Lung (tissue), 12 donors: ENCODE results near the gene PTPRC. TPM values are rescaled to one million over a fixed set of nuclear protein-coding genes. Genes with fewer than 3 reads are reported as not detected.

Source experiments
- ATAC-seq: fragments of 200-7000 bp; cut with Tn5 transposase; one replicate; pipeline ENCODE4 v1.9.1; 2020; ENCODE audit warnings: moderate number of reproducible peaks; ENCODE audit not compliant: insufficient read depth, low FRiP score
- DNase-seq, 3 donors: peaks; one replicate each; pipeline ENCODE4 v3.0.0-alpha.2; 2013 to 2017
- H3K27ac ChIP-seq, 2 donors: one replicate each; pipeline ENCODE4 v1.5.1; 2013; ENCODE audit warnings: mild to moderate bottlenecking in 2 of 2, moderate library complexity in 2 of 2, control low read depth in 1 of 2, inconsistent platforms in 1 of 2, low read depth in 1 of 2, low read length in 1 of 2
- H3K27me3 ChIP-seq, 3 donors: one replicate each; pipeline ENCODE4 v1.5.1; 2013; ENCODE audit warnings: low read length in 2 of 3; ENCODE audit not compliant: control insufficient read depth in 3 of 3, insufficient read depth in 3 of 3
- H3K36me3 ChIP-seq, 4 donors: one replicate each; pipeline ENCODE4 v1.5.1; 2013; ENCODE audit warnings: low read length in 4 of 4, mild to moderate bottlenecking in 1 of 4, moderate library complexity in 1 of 4; ENCODE audit not compliant: control insufficient read depth in 4 of 4, insufficient read depth in 4 of 4
- H3K4me1 ChIP-seq, 5 donors: one replicate each; pipeline ENCODE4 v1.5.1; 2013; ENCODE audit warnings: low read length in 5 of 5, mild to moderate bottlenecking in 2 of 5, moderate library complexity in 1 of 5; ENCODE audit not compliant: control insufficient read depth in 5 of 5, insufficient read depth in 5 of 5
- H3K4me3 ChIP-seq: one replicate; pipeline ENCODE4 v1.5.1; 2013; ENCODE audit warnings: mild to moderate bottlenecking, control low read depth, moderate library complexity
- H3K9ac ChIP-seq, 2 donors: one replicate each; pipeline ENCODE4 v1.5.1; 2013; ENCODE audit warnings: low read length in 2 of 2, control low read depth in 1 of 2; ENCODE audit not compliant: insufficient read depth in 1 of 2
- H3K9me3 ChIP-seq, 4 donors: one replicate each; pipeline ENCODE4 v1.5.1; 2013; ENCODE audit warnings: low read length in 3 of 4, mild to moderate bottlenecking in 1 of 4, moderate library complexity in 1 of 4; ENCODE audit not compliant: control insufficient read depth in 4 of 4, insufficient read depth in 3 of 4
- CTCF ChIP-seq: IDR thresholded peaks from 2 replicates; pipeline ENCODE4 v1.5.1; 2012; ENCODE audit warnings: mild to moderate bottlenecking; ENCODE audit errors: control extremely low read depth, extremely low read depth
- WGBS, 2 donors: extraction: QIAGEN DNeasy Blood & Tissue Kit; methylation state at CpG; one replicate each; pipeline ENCODE4 v1.1.7; 2013; 5-methylcytosine and 5-hydroxymethylcytosine counted together
- polyA plus RNA-seq, 2 donors: library from polyadenylated mRNA; stranded (reverse); fragments of 200-250 nt; gene quantifications; one replicate each; pipeline ENCODE4 v1.2.1, GENCODE V29; 2013
- total RNA-seq, 2 donors: library from RNA; depleted of rRNA in 1 of 2; stranded (reverse); fragments of >200 nt in 1 of 2; gene quantifications; one replicate each; pipeline ENCODE4 v1.2.1, GENCODE V29; 2014 to 2021
- donor health status: control.
- donor health status: control.
- donor health status: Bipolar disorder and iron deficiency.
- donor health status: healthy.
- donor health status: DM: yes; HTN: yes; CAD: no.

The PTPRC gene
- total and polyA plus RNA-seq, 4 donors, result 8.2 to 142 (median 86.1) TPM

- no peak for TF ChIP-seq CTCF
- peaks cover 0 to 1% (median 0%) of the 10 kb centered on the region in 5 donors for H3K4me1 ChIP-seq
- no peak overlapping the region for H3K9ac ChIP-seq
- ATAC-seq (no peak), DNase-seq (no peak)
- H3K9me3 ChIP-seq, result no peaks in the 10 kb centered on the region
- H3K27ac ChIP-seq, result no peak overlapping the region
- H3K27me3 ChIP-seq, result no peaks in the 10 kb centered on the region
- no peaks in the 10 kb centered on the region for H3K36me3 ChIP-seq
- H3K4me3 ChIP-seq, result no peak overlapping the region
Observed at GRCh38 chr1:198648592-198648991, 9.8 kb downstream of the PTPRC start.

GRCh38 chr1:198649232-198649967 lies 10.6 kb downstream of the PTPRC start:
- no peak for ATAC-seq
- Histone ChIP-seq H3K9me3 (no peaks in the 10 kb centered on the region), H3K4me3 (no peak overlapping the region), H3K9ac (no peak overlapping the region), H3K4me1 (peaks cover 0 to 1% (median 0%) of the 10 kb centered on the region in 5 donors), H3K27me3 (no peaks in the 10 kb centered on the region), H3K27ac (no peak overlapping the region), H3K36me3 (no peaks in the 10 kb centered on the region)
- no peak for DNase-seq
- 78 to 84% methylated on average over 5 of the region's 5 CpGs for WGBS, 2 donors
- TF ChIP-seq CTCF, result no peak

DNA sequence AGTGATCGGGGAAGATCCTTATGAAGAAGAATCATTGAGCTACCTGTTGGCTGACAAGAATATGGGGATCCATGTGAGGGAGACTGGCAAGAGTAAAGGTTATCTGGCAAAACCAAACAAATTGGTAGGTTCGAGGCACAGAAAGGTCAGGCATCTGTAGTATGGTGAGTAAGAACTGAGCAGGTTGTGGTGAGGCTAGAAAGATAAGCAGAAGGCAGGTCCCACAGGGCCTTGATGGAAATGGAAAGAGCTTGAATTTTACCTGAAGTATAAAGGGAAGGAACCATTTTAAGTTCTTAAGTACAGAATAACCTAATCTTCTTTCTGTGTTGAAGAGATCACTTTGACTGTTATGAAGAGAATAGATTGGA lies 11.1 kb downstream of the PTPRC start:
- Histone ChIP-seq H3K9me3 (no peaks in the 10 kb centered on the region), H3K4me1 (peaks cover 0 to 1% (median 0%) of the 10 kb centered on the region in 5 donors), H3K27ac (no peak overlapping the region), H3K4me3 (no peak overlapping the region), H3K36me3 (no peaks in the 10 kb centered on the region), H3K9ac (no peak overlapping the region), H3K27me3 (no peaks in the 10 kb centered on the region)
- DNase-seq (no peak), ATAC-seq (no peak)
- WGBS, 2 donors, result 80 to 97% methylated on average over 2 of the region's 2 CpGs
- no peak for TF ChIP-seq CTCF

GRCh38 chr1:198650506-198650905 lies 11.7 kb downstream of the PTPRC start:
- ATAC-seq (no peak), DNase-seq (no peak)
- H3K27me3 ChIP-seq, result no peaks in the 10 kb centered on the region
- H3K9me3 ChIP-seq, result no peaks in the 10 kb centered on the region
- no peak overlapping the region for H3K27ac ChIP-seq
- H3K36me3 ChIP-seq, result no peaks in the 10 kb centered on the region
- 1 to 53% methylated on average over 1 of the region's 1 CpG for WGBS, 2 donors
- no peak for TF ChIP-seq CTCF
- H3K4me3 ChIP-seq, result no peak overlapping the region
- H3K9ac ChIP-seq, result no peak overlapping the region
- peaks cover 0 to 1% (median 0%) of the 10 kb centered on the region in 5 donors for H3K4me1 ChIP-seq
